T-cell (primary cell): ENCODE data around the gene B3GAT3. TPM values are rescaled to one million over a fixed set of nuclear protein-coding genes. Genes with fewer than 3 reads are reported as not detected.

Experiments used
- ATAC-seq, 4 experiments: fragments of 200-7000 bp in 3 of 4; fragments of 150-1000 bp in 1 of 4; cut with Tn5 transposase; replicated peaks in 1 of 4; 1 replicate in 3 of 4; 2 replicates in 1 of 4; pipeline ENCODE4 v1.10.0; 2021; ENCODE audit warnings: moderate library complexity in 3 of 4, mild to moderate bottlenecking in 2 of 4, moderate number of reproducible peaks in 1 of 4
- CTCF ChIA-PET, 2 donors: fragments of 300-600 bp; sonication (Branson Sonifier 250); formaldehyde crosslinking; loops; one replicate each; lab custom pipeline; 2022; ENCODE audit warnings: antibody characterized with exemption in 2 of 2; lab: Charles Lee
- POLR2A ChIA-PET, 2 donors: fragments of 300-600 bp; sonication (Branson Sonifier 250); formaldehyde crosslinking; loops; one replicate each; lab custom pipeline; 2022; ENCODE audit warnings: antibody characterized with exemption in 2 of 2; lab: Charles Lee
- DNase-seq, 35 experiments: peaks; one replicate each; pipeline versions ENCODE4 v3.0.0 to v3.0.0-alpha.2; 2013 to 2023
- H3K27ac ChIP-seq: one replicate; pipeline ENCODE4 v1.5.1; 2013; ENCODE audit warnings: low read length
- H3K27me3 ChIP-seq, 2 experiments: replicated peaks in 1 of 2; 1 replicate in 1 of 2; 2 replicates in 1 of 2; pipeline versions ENCODE4 v1.6.1 to v1.7.0; 2013; ENCODE audit warnings: low read length in 1 of 2, mixed read lengths in 1 of 2; ENCODE audit not compliant: control insufficient read depth in 2 of 2, insufficient read depth in 2 of 2; ENCODE audit errors: extremely low read depth in 1 of 2
- H3K36me3 ChIP-seq, 2 donors: 1 replicate in 1 of 2; 2 replicates in 1 of 2; pipeline versions ENCODE4 v1.6.1 to v1.7.0; 2013; ENCODE audit warnings: low read length in 1 of 2; ENCODE audit not compliant: control insufficient read depth in 2 of 2, insufficient read depth in 1 of 2; ENCODE audit errors: extremely low read depth in 1 of 2
- H3K4me1 ChIP-seq, 2 experiments: 1 replicate in 1 of 2; 2 replicates in 1 of 2; pipeline versions ENCODE4 v1.6.1 to v1.7.0; 2013; ENCODE audit warnings: low read length in 2 of 2, mixed read lengths in 1 of 2; ENCODE audit not compliant: insufficient read depth in 2 of 2, control insufficient read depth in 1 of 2; ENCODE audit errors: extremely low read depth in 1 of 2
- H3K4me3 ChIP-seq, 2 donors: 1 replicate in 1 of 2; 2 replicates in 1 of 2; pipeline versions ENCODE4 v1.5.1 to v1.7.0; 2013; ENCODE audit warnings: mild to moderate bottlenecking in 2 of 2, low read length in 1 of 2, moderate library complexity in 1 of 2; ENCODE audit not compliant: control insufficient read depth in 1 of 2; ENCODE audit errors: extremely low read depth in 1 of 2
- H3K9me3 ChIP-seq: 2 replicates; pipeline ENCODE4 v1.7.0; 2013
- H3K27ac Mint-ChIP-seq, 2 donors: one replicate each; pipeline ENCODE4 v1.8.0; 2020 to 2021; ENCODE audit warnings: mild to moderate bottlenecking in 2 of 2, mixed read lengths in 2 of 2
- H3K27me3 Mint-ChIP-seq, 2 donors: one replicate each; pipeline ENCODE4 v1.8.0; 2021 to 2022; ENCODE audit warnings: mixed read lengths in 2 of 2
- H3K36me3 Mint-ChIP-seq: one replicate; pipeline ENCODE4 v1.8.0; 2021; ENCODE audit warnings: mixed read lengths
- H3K4me1 Mint-ChIP-seq, 3 donors: one replicate each; pipeline ENCODE4 v1.8.0; 2020 to 2022; ENCODE audit warnings: mixed read lengths in 3 of 3, mild to moderate bottlenecking in 1 of 3
- H3K4me3 Mint-ChIP-seq, 3 donors: one replicate each; pipeline ENCODE4 v1.8.0; 2020 to 2022; ENCODE audit warnings: mild to moderate bottlenecking in 3 of 3, mixed read lengths in 3 of 3, moderate library complexity in 3 of 3
- H3K9me3 Mint-ChIP-seq, 3 donors: one replicate each; pipeline ENCODE4 v1.8.0; 2020 to 2022; ENCODE audit warnings: mixed read lengths in 3 of 3
- WGBS: methylation state at CpG from one replicate; pipeline ENCODE4 v1.1.5; 2013; ENCODE audit warnings: missing lambda C conversion rate; ENCODE audit not compliant: insufficient coverage; 5-methylcytosine and 5-hydroxymethylcytosine counted together
- total RNA-seq, 35 experiments: library from RNA in 6 of 35; stranded (reverse) in 6 of 35; fragments of 120-200 nt in 1 of 35; gene quantifications; one replicate each; pipeline versions ENCODE4 v1.2.1 to v1.2.4 and lab custom pipeline; 2013 to 2026

Gene B3GAT3
- total RNA-seq, 5 donors from 2014 or later (not counting 1 experiment from before 2014, with no cell fraction given) = 59.0 to 94.5 (median 90.5) TPM

- Mint-ChIP-seq H3K27ac (peak overlapping the region; percentile 95 to 100), H3K4me3 (peak overlapping the region; percentile 86 to 97 (median 92)), H3K9me3 (no peaks in the 10 kb centered on the region), H3K36me3 (peaks cover 54% of the 10 kb centered on the region), H3K27me3 (no peaks in the 10 kb centered on the region), H3K4me1 (peaks cover 57 to 58% (median 58%) of the 10 kb centered on the region in 3 donors)
- DNase-seq (peak in 9 of 35 experiments; percentile 12 to 38 (median 22)), ATAC-seq (peak in 1 of 4 experiments; percentile 0)
- peak overlapping the region; percentile 95 to 98 for H3K4me3 ChIP-seq
- H3K36me3 ChIP-seq = peaks cover 9 to 56% of the 10 kb centered on the region in 2 donors
- POLR2A ChIA-PET = interaction anchor here (0.6 to 1.9 kb wide), 5 partner anchors 9 to 241 kb away, joined by 3 to 25 read pairs (median 12); partner anchors contain the start of genes TUT1 (in 2 of the 2), C11orf98 (in 1 of the 2) and CSKMT (in 1 of the 2)
- H3K27ac ChIP-seq = peak overlapping the region; percentile 85
- peaks cover 14 to 58% of the 10 kb centered on the region in 2 experiments for H3K4me1 ChIP-seq
- WGBS = 0% methylated on average over 18 of the region's 26 CpGs
- H3K27me3 ChIP-seq = no peaks in the 10 kb centered on the region
- CTCF ChIA-PET = interaction anchor here (0.5 to 2.5 kb wide), 5 partner anchors 9 to 1237 kb away, joined by 4 to 10 read pairs (median 7); partner anchors contain the start of genes C11orf98 (in 1 of the 2), CSKMT (in 1 of the 2) and TUT1 (in 1 of the 2)
- H3K9me3 ChIP-seq = no peaks in the 10 kb centered on the region
Observed at GRCh38 chr11:62600367-62601121, 21.2 kb downstream of the B3GAT3 start.

GRCh38 chr11:62599901-62600300 is 21.9 kb downstream of the B3GAT3 start:
- Mint-ChIP-seq H3K27ac (peak overlapping the region; percentile 95 to 100), H3K36me3 (peaks cover 54% of the 10 kb centered on the region), H3K4me3 (peak overlapping the region; percentile 86 to 97 (median 92)), H3K9me3 (no peaks in the 10 kb centered on the region), H3K4me1 (peaks cover 55 to 61% (median 55%) of the 10 kb centered on the region in 3 donors), H3K27me3 (no peaks in the 10 kb centered on the region)
- peaks cover 14 to 58% of the 10 kb centered on the region in 2 experiments for H3K4me1 ChIP-seq
- ATAC-seq = no peak
- ChIA-PET POLR2A (interaction anchor here (0.6 to 1.2 kb wide), 3 partner anchors 8 to 255 kb away, joined by 3 to 12 read pairs (median 6); partner anchors contain the start of gene TUT1 (in 1 of the 2)), CTCF (interaction anchor here in 1 of 2 donors (1.3 to 2.5 kb wide), 3 partner anchors 9 to 1238 kb away, joined by 4 to 10 read pairs (median 7); partner anchors contain the start of gene TUT1)
- 24% methylated on average over 2 of the region's 5 CpGs for WGBS
- H3K4me3 ChIP-seq = peak overlapping the region; percentile 95 to 98
- H3K27ac ChIP-seq = peak overlapping the region; percentile 85
- H3K36me3 ChIP-seq = peaks cover 15 to 56% of the 10 kb centered on the region in 2 donors
- no peaks in the 10 kb centered on the region for H3K27me3 ChIP-seq
- DNase-seq = peak in 1 of 35 experiments; percentile 54
- H3K9me3 ChIP-seq = no peaks in the 10 kb centered on the region

- CTCF ChIA-PET = interaction anchor here (0.6 to 2.5 kb wide), 5 partner anchors 8 to 1239 kb away, joined by 3 to 10 read pairs (median 4); partner anchors contain the start of genes TUT1 (in 1 of the 2) and ZBTB3 (in 1 of the 2)
- H3K36me3 ChIP-seq = peaks cover 15 to 58% of the 10 kb centered on the region in 2 donors
- ATAC-seq = peak; percentile 70 to 76 (median 72)
Observed at GRCh38 chr11:62599069-62599696, 22.6 kb downstream of the B3GAT3 start.

GRCh38 chr11:62595124-62595523 is 26.7 kb downstream of the B3GAT3 start:
- Mint-ChIP-seq H3K4me1 (peaks cover 71 to 75% (median 72%) of the 10 kb centered on the region in 3 donors), H3K9me3 (no peaks in the 10 kb centered on the region), H3K4me3 (no peak overlapping the region), H3K36me3 (peaks cover 60% of the 10 kb centered on the region), H3K27ac (peak overlapping the region in 1 of 2 donors; percentile 84), H3K27me3 (no peaks in the 10 kb centered on the region)
- ATAC-seq (no peak), DNase-seq (no peak)
- WGBS = 94% methylated on average over 7 of the region's 8 CpGs
- CTCF ChIA-PET = interaction anchor here (0.6 to 1.0 kb wide), 3 partner anchors 21 to 225 kb away, joined by 3 to 4 read pairs (median 3); partner anchors contain the start of gene EEF1G (in 1 of the 2)
- Histone ChIP-seq H3K27ac (no peak overlapping the region), H3K27me3 (no peaks in the 10 kb centered on the region), H3K4me1 (peaks cover 26 to 68% of the 10 kb centered on the region in 2 experiments), H3K9me3 (no peaks in the 10 kb centered on the region), H3K4me3 (no peak overlapping the region), H3K36me3 (peaks cover 21 to 54% of the 10 kb centered on the region in 2 donors)
- POLR2A ChIA-PET = no interaction called here

More at GRCh38 chr11:62599069-62599696, 22.6 kb downstream of the B3GAT3 start:
- Mint-ChIP-seq H3K27me3 (no peaks in the 10 kb centered on the region), H3K27ac (peak overlapping the region; percentile 95 to 100), H3K4me1 (peaks cover 59 to 67% (median 60%) of the 10 kb centered on the region in 3 donors), H3K4me3 (peak overlapping the region; percentile 86 to 97 (median 92)), H3K9me3 (no peaks in the 10 kb centered on the region), H3K36me3 (peaks cover 59% of the 10 kb centered on the region)
- DNase-seq = peak; percentile 90 to 100 (median 98)
- Histone ChIP-seq H3K9me3 (no peaks in the 10 kb centered on the region), H3K27ac (peak overlapping the region; percentile 85), H3K4me3 (peak overlapping the region; percentile 95 to 98), H3K27me3 (no peaks in the 10 kb centered on the region), H3K4me1 (peaks cover 14 to 60% of the 10 kb centered on the region in 2 experiments)
- POLR2A ChIA-PET = interaction anchor here (0.5 to 0.8 kb wide), 5 partner anchors 23 to 255 kb away, joined by 3 to 8 read pairs (median 6); partner anchors contain the start of gene B3GAT3 (in 1 of the 2)
- WGBS = 0% methylated on average over 1 of the region's 7 CpGs

GRCh38 chr11:62593434-62594044 is 28.2 kb downstream of the B3GAT3 start:
- H3K27ac ChIP-seq = peak overlapping the region; percentile 13
- no peaks in the 10 kb centered on the region for H3K9me3 ChIP-seq
- ATAC-seq (peak in 1 of 4 experiments; percentile 14), DNase-seq (peak; percentile 49 to 86 (median 72))
- H3K36me3 ChIP-seq = peaks cover 21 to 53% of the 10 kb centered on the region in 2 donors
- no peaks in the 10 kb centered on the region for H3K27me3 ChIP-seq
- peak overlapping the region; percentile 94 to 97 for H3K27ac Mint-ChIP-seq
- ChIA-PET POLR2A (interaction anchor here in 1 of 2 donors (3.1 kb wide), 1 partner anchor 8 kb away, joined by 25 read pairs; the partner anchor contains the start of gene MTA2), CTCF (interaction anchor here (0.6 to 3.2 kb wide), 14 partner anchors 8 to 207 kb away, joined by 3 to 27 read pairs (median 8); partner anchors contain the start of genes BSCL2 (in 1 of the 2), C11orf98 (in 1 of the 2), CSKMT (in 1 of the 2) and EEF1G (in 1 of the 2))
- WGBS = 73% methylated on average over 9 of the region's 13 CpGs
- no peaks in the 10 kb centered on the region for H3K9me3 Mint-ChIP-seq
- peaks cover 59 to 67% (median 66%) of the 10 kb centered on the region in 3 donors for H3K4me1 Mint-ChIP-seq
- H3K36me3 Mint-ChIP-seq = peaks cover 45% of the 10 kb centered on the region
- H3K27me3 Mint-ChIP-seq = no peaks in the 10 kb centered on the region
- H3K4me3 ChIP-seq = no peak overlapping the region
- peak overlapping the region; percentile 66 to 96 (median 78) for H3K4me3 Mint-ChIP-seq
- peaks cover 17 to 64% of the 10 kb centered on the region in 2 experiments for H3K4me1 ChIP-seq
